ENCODE results near the gene GABBR2.

DNA sequence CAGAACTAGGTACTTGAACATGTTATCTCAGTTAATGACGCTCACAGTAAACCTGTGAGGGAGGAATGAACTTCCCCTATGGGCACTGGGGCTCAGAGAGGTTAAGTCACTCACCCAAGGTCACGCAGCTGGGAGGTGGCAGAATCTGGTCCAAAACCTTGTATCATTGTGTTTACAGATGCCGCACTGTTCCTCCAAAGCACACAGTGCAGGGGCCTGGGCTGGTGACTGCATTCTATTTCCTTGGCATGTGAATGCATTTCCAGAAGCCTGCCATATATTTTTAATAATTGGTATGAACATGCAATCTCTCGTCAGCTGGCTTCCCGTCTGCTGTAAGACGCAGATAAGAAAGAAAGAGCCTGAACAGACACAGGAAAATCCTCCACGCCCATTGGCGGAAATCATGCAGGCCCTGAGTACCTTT lies 376.3 kb downstream of the GABBR2 start:
- TF ChIP-seq, protein P1, sequence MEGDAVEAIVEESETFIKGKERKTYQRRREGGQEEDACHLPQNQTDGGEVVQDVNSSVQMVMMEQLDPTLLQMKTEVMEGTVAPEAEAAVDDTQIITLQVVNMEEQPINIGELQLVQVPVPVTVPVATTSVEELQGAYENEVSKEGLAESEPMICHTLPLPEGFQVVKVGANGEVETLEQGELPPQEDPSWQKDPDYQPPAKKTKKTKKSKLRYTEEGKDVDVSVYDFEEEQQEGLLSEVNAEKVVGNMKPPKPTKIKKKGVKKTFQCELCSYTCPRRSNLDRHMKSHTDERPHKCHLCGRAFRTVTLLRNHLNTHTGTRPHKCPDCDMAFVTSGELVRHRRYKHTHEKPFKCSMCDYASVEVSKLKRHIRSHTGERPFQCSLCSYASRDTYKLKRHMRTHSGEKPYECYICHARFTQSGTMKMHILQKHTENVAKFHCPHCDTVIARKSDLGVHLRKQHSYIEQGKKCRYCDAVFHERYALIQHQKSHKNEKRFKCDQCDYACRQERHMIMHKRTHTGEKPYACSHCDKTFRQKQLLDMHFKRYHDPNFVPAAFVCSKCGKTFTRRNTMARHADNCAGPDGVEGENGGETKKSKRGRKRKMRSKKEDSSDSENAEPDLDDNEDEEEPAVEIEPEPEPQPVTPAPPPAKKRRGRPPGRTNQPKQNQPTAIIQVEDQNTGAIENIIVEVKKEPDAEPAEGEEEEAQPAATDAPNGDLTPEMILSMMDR (conservative IDR thresholded peaks at IDR 0.05; ENCODE audit: low read length) = no peak
- no peak for TF ChIP-seq EZH2phosphoT487 (IDR thresholded peaks at IDR 0.05; ENCODE audit: borderline replicate concordance, low read depth, low read length)
